ENCODE data around the gene HEPACAM. TPM values are rescaled to one million over a fixed set of nuclear protein-coding genes. Genes with fewer than 3 reads are reported as not detected.
"Not testable (repeated sequence)": the region's sequence is repeated elsewhere in the genome, so short reads cannot be mapped to it uniquely, and the experiment has no call there.

Gene HEPACAM
- total and polyA plus RNA-seq, 7 experiments from 2014 or later = not detected

- intact Hi-C loops (cut with micrococcal nuclease) = no loop called here
Measured at GRCh38 chr11:124976531-124976930, 40.7 kb upstream of the HEPACAM start.

GRCh38 chr11:124971810-124972209 lies 36.0 kb upstream of the HEPACAM start:
- Mint-ChIP-seq H3K27ac (no peak overlapping the region), H3K4me1 (no peaks in the 10 kb centered on the region), H3K9me3 (no peaks in the 10 kb centered on the region), H3K4me3 (no peak overlapping the region), H3K36me3 (peaks cover 1 to 22% (median 10%) of the 10 kb centered on the region in 5 donors), H3K27me3 (no peaks in the 10 kb centered on the region)
- no peaks in the 10 kb centered on the region for H3K4me1 ChIP-seq (ENCODE audit: control insufficient read depth in 2 of 2, insufficient read depth in 2 of 2, low read length in 2 of 2)
- H3K27me3 ChIP-seq (ENCODE audit: control insufficient read depth in 2 of 2, insufficient read depth in 2 of 2, low read length in 2 of 2) = no peaks in the 10 kb centered on the region
- no peak overlapping the region for H3K27ac ChIP-seq (ENCODE audit: low read depth, low read length)
- POLR2A ChIA-PET = no interaction called here
- no peaks in the 10 kb centered on the region for H3K36me3 ChIP-seq (ENCODE audit: control insufficient read depth in 2 of 3, insufficient read depth in 3 of 3, low read length in 3 of 3)
- no peak overlapping the region for H3K4me3 ChIP-seq (ENCODE audit: low read length)
- ATAC-seq (no peak), DNase-seq (no peak)
- peaks cover 0 to 3% (median 0%) of the 10 kb centered on the region in 3 experiments for H3K9me3 ChIP-seq (ENCODE audit: control insufficient read depth in 2 of 3, low read length in 3 of 3)
- intact Hi-C loops (cut with micrococcal nuclease) = no loop called here
- CTCF ChIA-PET = no interaction called here

More at GRCh38 chr11:124976531-124976930, 40.7 kb upstream of the HEPACAM start:
- Mint-ChIP-seq H3K4me1 (peaks cover 0 to 3% (median 0%) of the 10 kb centered on the region in 7 donors), H3K27ac (no peak overlapping the region), H3K36me3 (peaks cover 24 to 44% (median 39%) of the 10 kb centered on the region in 5 donors), H3K27me3 (no peaks in the 10 kb centered on the region), H3K4me3 (no peak overlapping the region), H3K9me3 (peaks cover 10 to 30% (median 20%) of the 10 kb centered on the region in 11 donors)
- Histone ChIP-seq H3K27me3 (ENCODE audit: control insufficient read depth in 2 of 2, insufficient read depth in 2 of 2, low read length in 2 of 2) (no peaks in the 10 kb centered on the region), H3K4me1 (ENCODE audit: control insufficient read depth in 2 of 2, insufficient read depth in 2 of 2, low read length in 2 of 2) (no peaks in the 10 kb centered on the region), H3K27ac (ENCODE audit: low read depth, low read length) (no peak overlapping the region), H3K36me3 (ENCODE audit: control insufficient read depth in 2 of 3, insufficient read depth in 3 of 3, low read length in 3 of 3) (no peaks in the 10 kb centered on the region), H3K9me3 (ENCODE audit: control insufficient read depth in 2 of 3, low read length in 3 of 3) (no peaks in the 10 kb centered on the region), H3K4me3 (ENCODE audit: low read length) (no peak overlapping the region)
- ChIA-PET CTCF (no interaction called here), POLR2A (no interaction called here)
- DNase-seq = no peak
- no peak for ATAC-seq

- DNase-seq (no peak), ATAC-seq (no peak)
- no peaks in the 10 kb centered on the region for H3K4me1 ChIP-seq (ENCODE audit: control insufficient read depth in 2 of 2, insufficient read depth in 2 of 2, low read length in 2 of 2)
- Mint-ChIP-seq H3K27ac (no peak overlapping the region), H3K36me3 (peaks cover 1 to 22% (median 10%) of the 10 kb centered on the region in 5 donors), H3K4me3 (no peak overlapping the region), H3K27me3 (no peaks in the 10 kb centered on the region), H3K9me3 (no peaks in the 10 kb centered on the region), H3K4me1 (no peaks in the 10 kb centered on the region)
- no peaks in the 10 kb centered on the region for H3K36me3 ChIP-seq (ENCODE audit: control insufficient read depth in 2 of 3, insufficient read depth in 3 of 3, low read length in 3 of 3)
- H3K9me3 ChIP-seq (ENCODE audit: control insufficient read depth in 2 of 3, low read length in 3 of 3) = peaks cover 0 to 3% (median 0%) of the 10 kb centered on the region in 3 experiments
- ChIA-PET CTCF (no interaction called here), POLR2A (no interaction called here)
- no peak overlapping the region for H3K27ac ChIP-seq (ENCODE audit: low read depth, low read length)
- no peaks in the 10 kb centered on the region for H3K27me3 ChIP-seq (ENCODE audit: control insufficient read depth in 2 of 2, insufficient read depth in 2 of 2, low read length in 2 of 2)
- intact Hi-C loops (cut with micrococcal nuclease) = no loop called here
- no peak overlapping the region for H3K4me3 ChIP-seq (ENCODE audit: low read length)
Measured at GRCh38 chr11:124970925-124971324, 35.1 kb upstream of the HEPACAM start.

- H3K4me3 Mint-ChIP-seq; DNase-seq; H3K9me3 Mint-ChIP-seq; H3K27ac ChIP-seq (ENCODE audit: low read depth, low read length); H3K36me3 ChIP-seq (ENCODE audit: control insufficient read depth in 2 of 3, insufficient read depth in 3 of 3, low read length in 3 of 3); CTCF ChIA-PET; H3K4me1 Mint-ChIP-seq; H3K4me1 ChIP-seq (ENCODE audit: control insufficient read depth in 2 of 2, insufficient read depth in 2 of 2, low read length in 2 of 2); H3K4me3 ChIP-seq (ENCODE audit: low read length); H3K9me3 ChIP-seq (ENCODE audit: control insufficient read depth in 2 of 3, low read length in 3 of 3); H3K27me3 ChIP-seq (ENCODE audit: control insufficient read depth in 2 of 2, insufficient read depth in 2 of 2, low read length in 2 of 2); POLR2A ChIA-PET; H3K27me3 Mint-ChIP-seq; ATAC-seq; H3K27ac Mint-ChIP-seq: not testable (repeated sequence)
- intact Hi-C loops (cut with micrococcal nuclease) = loop anchor here in 1 of 2 donors (10.0 kb wide), 1 partner anchor 437 kb away; no protein-coding TSS in a partner anchor
- H3K36me3 Mint-ChIP-seq = peaks cover 4 to 22% (median 10%) of the 10 kb centered on the region in 5 donors
Measured at GRCh38 chr11:124968197-124968596, 32.4 kb upstream of the HEPACAM start.

- H3K36me3 Mint-ChIP-seq = peaks cover 0 to 10% (median 3%) of the 10 kb centered on the region in 5 donors
- DNase-seq = peak in 7 of 9 donors; percentile 44 to 74 (median 64)
- no peaks in the 10 kb centered on the region for H3K9me3 Mint-ChIP-seq
- H3K27ac Mint-ChIP-seq = no peak overlapping the region
- H3K36me3 ChIP-seq (ENCODE audit: control insufficient read depth in 2 of 3, insufficient read depth in 3 of 3, low read length in 3 of 3) = no peaks in the 10 kb centered on the region
- H3K4me3 ChIP-seq (ENCODE audit: low read length) = no peak overlapping the region
- ChIA-PET POLR2A (interaction anchor here (0.7 kb wide), 1 partner anchor 510 kb away, joined by 3 read pairs; no protein-coding TSS in a partner anchor), CTCF (interaction anchor here (4.6 kb wide), 1 partner anchor 180 kb away, joined by 22 read pairs; no protein-coding TSS in a partner anchor)
- no peaks in the 10 kb centered on the region for H3K27me3 ChIP-seq (ENCODE audit: control insufficient read depth in 2 of 2, insufficient read depth in 2 of 2, low read length in 2 of 2)
- intact Hi-C loops (cut with micrococcal nuclease) = loop anchor here (1.0 to 10.0 kb wide), 7 partner anchors 162 to 910 kb away; no protein-coding TSS in a partner anchor
- H3K9me3 ChIP-seq (ENCODE audit: control insufficient read depth in 2 of 3, low read length in 3 of 3) = no peaks in the 10 kb centered on the region
- peak; percentile 96 for ATAC-seq
- H3K4me3 Mint-ChIP-seq = no peak overlapping the region
- H3K4me1 ChIP-seq (ENCODE audit: control insufficient read depth in 2 of 2, insufficient read depth in 2 of 2, low read length in 2 of 2) = no peaks in the 10 kb centered on the region
- H3K4me1 Mint-ChIP-seq = peaks cover 0 to 1% (median 0%) of the 10 kb centered on the region in 7 donors
- H3K27ac ChIP-seq (ENCODE audit: low read depth, low read length) = no peak overlapping the region
- H3K27me3 Mint-ChIP-seq = no peaks in the 10 kb centered on the region
Measured at GRCh38 chr11:124961972-124962609, 26.2 kb upstream of the HEPACAM start.

GRCh38 chr11:124955035-124955434 lies 19.2 kb upstream of the HEPACAM start:
- Histone ChIP-seq H3K36me3 (ENCODE audit: control insufficient read depth in 2 of 3, insufficient read depth in 3 of 3, low read length in 3 of 3) (no peaks in the 10 kb centered on the region), H3K9me3 (ENCODE audit: control insufficient read depth in 2 of 3, low read length in 3 of 3) (no peaks in the 10 kb centered on the region), H3K4me1 (ENCODE audit: control insufficient read depth in 2 of 2, insufficient read depth in 2 of 2, low read length in 2 of 2) (peaks cover 23 to 32% of the 10 kb centered on the region in 2 donors), H3K4me3 (ENCODE audit: low read length) (no peak overlapping the region), H3K27ac (ENCODE audit: low read depth, low read length) (no peak overlapping the region), H3K27me3 (ENCODE audit: control insufficient read depth in 2 of 2, insufficient read depth in 2 of 2, low read length in 2 of 2) (no peaks in the 10 kb centered on the region)
- H3K27ac Mint-ChIP-seq = peak overlapping the region in 1 of 9 donors; percentile 37
- H3K4me1 Mint-ChIP-seq = peaks cover 0 to 4% (median 0%) of the 10 kb centered on the region in 7 donors
- ChIA-PET POLR2A (interaction anchor here (1.0 to 4.1 kb wide), 3 partner anchors 22 to 151 kb away, joined by 3 to 45 read pairs (median 3); partner anchors contain the start of gene HEPN1), CTCF (no interaction called here)
- no peaks in the 10 kb centered on the region for H3K9me3 Mint-ChIP-seq
- H3K27me3 Mint-ChIP-seq = no peaks in the 10 kb centered on the region
- intact Hi-C loops (cut with micrococcal nuclease) = loop anchor here (2.0 kb wide), 7 partner anchors 34 to 1256 kb away; partner anchors contain the start of genes CDON (in 1 of the 2), ESAM (in 1 of the 2), FAM118B (in 1 of the 2) and MSANTD2 (in 1 of the 2)
- H3K4me3 Mint-ChIP-seq = peak overlapping the region in 1 of 10 donors; percentile 23
- ATAC-seq (no peak), DNase-seq (no peak)
- peaks cover 0 to 8% (median 0%) of the 10 kb centered on the region in 5 donors for H3K36me3 Mint-ChIP-seq

Data from naive thymus-derived CD4-positive, alpha-beta T cell (primary cell).